Measurements from ENCODE around the gene AMY1B. TPM values are rescaled to one million over a fixed set of nuclear protein-coding genes. Genes with fewer than 3 reads are reported as not detected.
"Not testable (repeated sequence)": the region's sequence is repeated elsewhere in the genome, so short reads cannot be mapped to it uniquely, and the experiment has no call there.

Gene AMY1B
- total RNA-seq = not detected
- total RNA-seq (2013) = not detected

DNA sequence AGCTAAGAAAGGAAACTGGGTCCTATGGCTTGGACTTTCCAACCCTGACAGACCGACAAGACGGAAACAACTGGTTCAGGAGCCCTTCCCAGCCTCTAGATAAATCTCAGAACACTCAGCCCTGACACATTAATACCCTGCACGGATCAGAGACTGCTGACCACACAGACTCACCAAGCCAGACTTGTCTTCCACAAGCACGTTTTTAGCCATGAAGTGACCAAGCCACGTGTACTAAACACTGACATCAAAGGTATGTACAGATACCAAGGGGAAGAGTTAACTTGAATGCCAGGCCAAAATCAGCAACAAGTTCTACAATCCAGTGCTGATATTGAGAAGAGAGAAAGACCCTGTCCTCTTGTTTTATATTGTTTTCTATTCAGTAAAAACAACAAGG, at the start of gene AMY1B:
AMY1B (minus strand) TSS at position 101 of the 400 bp plus-strand sequence. CDS start 571 bp downstream, outside the sequence.
- DNase-seq; intact Hi-C loops (cut with micrococcal nuclease); H3K9me3 Mint-ChIP-seq; H3K4me3 ChIP-seq (ENCODE audit: low read length); H3K27ac ChIP-seq (ENCODE audit: low read length); H3K36me3 ChIP-seq (ENCODE audit: control insufficient read depth, insufficient read depth, low read length); H3K27ac Mint-ChIP-seq; H3K4me3 Mint-ChIP-seq; H3K4me1 ChIP-seq (ENCODE audit: control insufficient read depth, insufficient read depth, low read length); ATAC-seq; H3K27me3 Mint-ChIP-seq (ENCODE audit: low read depth in 2 of 2); H3K9me3 ChIP-seq (ENCODE audit: control insufficient read depth, insufficient read depth, low read length); H3K36me3 Mint-ChIP-seq; H3K4me1 Mint-ChIP-seq; H3K27me3 ChIP-seq (ENCODE audit: control insufficient read depth, insufficient read depth, low read length): not testable (repeated sequence)
- WGBS (ENCODE audit: insufficient coverage) = no CpG with 5 or more reads among the region's 5 CpGs

DNA sequence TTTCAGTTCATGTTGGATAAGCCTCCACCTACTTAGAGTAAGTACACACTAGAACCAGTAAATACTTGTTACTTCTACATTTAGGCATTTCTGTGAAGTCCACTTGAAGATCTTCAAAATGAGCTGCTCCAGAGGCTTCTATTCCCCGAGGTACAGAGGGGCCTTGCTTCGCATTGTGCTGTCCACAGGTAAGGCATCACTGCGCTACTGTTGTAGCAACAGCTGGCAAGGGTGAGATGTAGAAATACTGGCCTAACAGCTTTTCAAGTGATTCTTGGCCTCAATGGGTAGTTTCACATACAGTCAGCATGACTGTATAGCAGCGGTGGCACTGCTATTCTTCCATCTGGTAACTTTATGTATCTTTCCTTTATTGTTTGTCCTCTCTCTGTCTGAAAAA, 49.0 kb upstream of the AMY1B start:
- H3K4me3 ChIP-seq (ENCODE audit: low read length); H3K27me3 ChIP-seq (ENCODE audit: control insufficient read depth, insufficient read depth, low read length); H3K36me3 ChIP-seq (ENCODE audit: control insufficient read depth, insufficient read depth, low read length); H3K27ac Mint-ChIP-seq; H3K4me3 Mint-ChIP-seq; H3K36me3 Mint-ChIP-seq; H3K4me1 ChIP-seq (ENCODE audit: control insufficient read depth, insufficient read depth, low read length); ATAC-seq; H3K9me3 ChIP-seq (ENCODE audit: control insufficient read depth, insufficient read depth, low read length); H3K27me3 Mint-ChIP-seq (ENCODE audit: low read depth in 2 of 2); DNase-seq; H3K27ac ChIP-seq (ENCODE audit: low read length); intact Hi-C loops (cut with micrococcal nuclease); H3K4me1 Mint-ChIP-seq; H3K9me3 Mint-ChIP-seq: not testable (repeated sequence)
- no CpG with 5 or more reads among the region's 4 CpGs for WGBS (ENCODE audit: insufficient coverage)

DNA sequence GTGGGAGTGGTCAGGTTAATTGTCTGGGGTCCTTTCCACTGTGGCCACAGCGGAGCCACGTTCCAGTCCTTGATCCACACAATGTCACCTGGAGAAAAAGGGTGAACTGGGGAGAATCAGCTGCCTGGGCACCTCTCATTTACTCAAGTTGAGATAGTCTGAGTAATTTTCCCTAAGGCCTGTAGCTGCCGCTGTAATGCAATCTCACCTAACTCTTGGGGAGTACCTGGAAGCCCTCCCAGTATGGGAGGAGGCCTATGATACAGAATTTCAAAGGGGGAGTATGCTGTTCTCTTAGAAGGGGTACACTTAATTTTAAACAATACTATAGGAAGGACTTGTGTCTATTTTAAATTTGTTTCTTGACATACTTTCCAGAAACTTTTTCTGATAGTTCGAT, 48.4 kb upstream of the AMY1B start:
- H3K9me3 Mint-ChIP-seq; H3K36me3 ChIP-seq (ENCODE audit: control insufficient read depth, insufficient read depth, low read length); DNase-seq; H3K9me3 ChIP-seq (ENCODE audit: control insufficient read depth, insufficient read depth, low read length); H3K36me3 Mint-ChIP-seq; H3K27me3 ChIP-seq (ENCODE audit: control insufficient read depth, insufficient read depth, low read length); H3K27ac ChIP-seq (ENCODE audit: low read length); H3K4me3 Mint-ChIP-seq; H3K27ac Mint-ChIP-seq; H3K4me1 ChIP-seq (ENCODE audit: control insufficient read depth, insufficient read depth, low read length); H3K27me3 Mint-ChIP-seq (ENCODE audit: low read depth in 2 of 2); ATAC-seq; H3K4me1 Mint-ChIP-seq; H3K4me3 ChIP-seq (ENCODE audit: low read length); intact Hi-C loops (cut with micrococcal nuclease): not testable (repeated sequence)
- WGBS (ENCODE audit: insufficient coverage) = no CpG with 5 or more reads among the region's 4 CpGs

DNA sequence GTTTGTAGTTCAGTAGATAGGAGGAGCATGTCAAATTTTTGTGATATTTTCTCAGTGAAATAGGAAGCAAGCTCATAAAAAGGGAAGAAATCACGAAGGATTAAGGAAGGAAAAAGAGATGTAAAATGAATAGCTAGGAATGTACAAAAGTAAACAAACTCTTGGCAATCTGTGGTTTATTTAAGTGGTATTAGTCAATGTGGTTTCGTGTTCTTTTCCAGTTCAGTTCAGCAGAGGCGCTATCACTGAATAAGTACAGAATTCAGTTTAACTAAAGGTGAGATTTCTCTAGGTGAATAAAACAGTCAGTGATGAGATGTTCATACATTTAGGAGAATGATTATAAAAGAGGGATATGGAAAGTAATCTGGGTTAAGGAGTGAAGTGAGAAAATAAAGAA, 42.0 kb upstream of the AMY1B start:
- H3K27ac ChIP-seq (ENCODE audit: low read length); H3K4me3 ChIP-seq (ENCODE audit: low read length); H3K4me3 Mint-ChIP-seq; intact Hi-C loops (cut with micrococcal nuclease); H3K4me1 ChIP-seq (ENCODE audit: control insufficient read depth, insufficient read depth, low read length); H3K36me3 Mint-ChIP-seq; ATAC-seq; H3K27me3 Mint-ChIP-seq (ENCODE audit: low read depth in 2 of 2); H3K9me3 Mint-ChIP-seq; H3K36me3 ChIP-seq (ENCODE audit: control insufficient read depth, insufficient read depth, low read length); H3K9me3 ChIP-seq (ENCODE audit: control insufficient read depth, insufficient read depth, low read length); H3K27me3 ChIP-seq (ENCODE audit: control insufficient read depth, insufficient read depth, low read length); DNase-seq; H3K4me1 Mint-ChIP-seq; H3K27ac Mint-ChIP-seq: not testable (repeated sequence)
- WGBS (ENCODE audit: insufficient coverage) = no CpG with 5 or more reads among the region's 3 CpGs

DNA sequence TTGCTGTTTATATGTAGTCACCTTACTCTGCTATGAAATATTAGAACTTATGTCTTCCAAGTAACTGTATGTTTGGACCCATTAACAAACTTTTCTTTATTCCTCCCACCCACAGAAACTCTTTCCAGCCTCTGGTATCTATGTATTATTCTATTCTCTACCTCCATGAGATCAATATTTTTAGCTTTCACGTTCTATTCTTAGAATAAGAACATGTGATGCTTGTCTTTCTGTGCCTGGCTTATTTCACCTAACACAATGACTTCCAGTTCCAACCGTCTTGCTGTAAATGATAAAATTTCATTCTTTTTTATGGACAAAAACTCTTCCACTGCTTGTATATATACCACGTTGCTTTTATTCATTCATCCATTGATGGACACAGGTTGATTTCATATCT, 39.3 kb upstream of the AMY1B start:
- H3K27ac Mint-ChIP-seq; H3K4me1 ChIP-seq (ENCODE audit: control insufficient read depth, insufficient read depth, low read length); H3K4me1 Mint-ChIP-seq; H3K4me3 ChIP-seq (ENCODE audit: low read length); H3K9me3 ChIP-seq (ENCODE audit: control insufficient read depth, insufficient read depth, low read length); DNase-seq; intact Hi-C loops (cut with micrococcal nuclease); H3K27me3 ChIP-seq (ENCODE audit: control insufficient read depth, insufficient read depth, low read length); H3K4me3 Mint-ChIP-seq; H3K36me3 Mint-ChIP-seq; H3K36me3 ChIP-seq (ENCODE audit: control insufficient read depth, insufficient read depth, low read length); H3K27ac ChIP-seq (ENCODE audit: low read length); ATAC-seq; H3K27me3 Mint-ChIP-seq (ENCODE audit: low read depth in 2 of 2); H3K9me3 Mint-ChIP-seq: not testable (repeated sequence)
- WGBS (ENCODE audit: insufficient coverage) = no CpG with 5 or more reads among the region's 3 CpGs

DNA sequence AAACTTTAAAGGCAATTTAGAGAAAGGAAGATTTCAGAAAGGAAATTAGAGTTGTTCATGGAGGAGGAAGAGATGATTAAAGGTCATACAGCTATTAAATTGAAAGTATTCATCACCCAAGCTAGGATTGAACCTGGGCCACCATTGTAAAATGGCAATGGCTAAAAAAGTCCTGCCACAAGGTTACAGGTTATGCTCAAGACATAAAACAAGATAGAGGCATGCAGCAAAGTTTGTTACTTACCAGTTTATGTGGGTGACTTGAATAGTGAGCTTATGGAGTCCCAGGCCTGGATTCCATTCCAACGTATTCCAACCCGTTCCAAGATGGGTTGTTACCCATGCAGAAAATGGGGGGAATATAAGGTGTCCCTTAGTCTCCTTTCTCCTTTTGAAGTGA, 25.5 kb upstream of the AMY1B start:
- H3K9me3 ChIP-seq (ENCODE audit: control insufficient read depth, insufficient read depth, low read length); DNase-seq; H3K4me1 Mint-ChIP-seq; H3K9me3 Mint-ChIP-seq; ATAC-seq; H3K27ac ChIP-seq (ENCODE audit: low read length); H3K36me3 Mint-ChIP-seq; H3K27me3 Mint-ChIP-seq (ENCODE audit: low read depth in 2 of 2); H3K4me1 ChIP-seq (ENCODE audit: control insufficient read depth, insufficient read depth, low read length); H3K27ac Mint-ChIP-seq; H3K27me3 ChIP-seq (ENCODE audit: control insufficient read depth, insufficient read depth, low read length); H3K36me3 ChIP-seq (ENCODE audit: control insufficient read depth, insufficient read depth, low read length); H3K4me3 Mint-ChIP-seq; intact Hi-C loops (cut with micrococcal nuclease); H3K4me3 ChIP-seq (ENCODE audit: low read length): not testable (repeated sequence)
- no CpG with 5 or more reads among the region's 2 CpGs for WGBS (ENCODE audit: insufficient coverage)

DNA sequence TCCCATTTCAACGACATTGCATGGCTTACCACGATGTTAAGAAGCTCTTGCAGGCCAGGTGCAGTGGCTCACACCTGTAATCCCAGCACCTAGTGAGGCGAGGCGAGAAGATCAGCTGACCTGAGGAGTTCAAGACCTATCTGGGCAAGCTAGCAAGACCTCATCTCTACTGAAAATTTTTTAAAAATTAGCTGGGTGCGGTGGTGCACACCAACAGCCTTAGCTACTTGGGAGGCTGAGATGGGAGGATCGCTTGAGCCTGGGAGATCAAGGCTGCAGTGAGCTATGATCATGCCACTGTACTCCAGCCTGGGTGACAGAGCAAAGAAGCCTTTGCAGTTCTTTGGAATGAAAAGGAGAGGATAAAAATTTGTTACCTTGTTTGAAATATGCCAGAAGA, 21.4 kb upstream of the AMY1B start:
- H3K36me3 ChIP-seq (ENCODE audit: control insufficient read depth, insufficient read depth, low read length); intact Hi-C loops (cut with micrococcal nuclease); H3K9me3 Mint-ChIP-seq; H3K4me1 ChIP-seq (ENCODE audit: control insufficient read depth, insufficient read depth, low read length); DNase-seq; H3K27ac Mint-ChIP-seq; H3K27ac ChIP-seq (ENCODE audit: low read length); H3K36me3 Mint-ChIP-seq; H3K4me3 ChIP-seq (ENCODE audit: low read length); H3K4me1 Mint-ChIP-seq; H3K9me3 ChIP-seq (ENCODE audit: control insufficient read depth, insufficient read depth, low read length); H3K4me3 Mint-ChIP-seq; ATAC-seq; H3K27me3 ChIP-seq (ENCODE audit: control insufficient read depth, insufficient read depth, low read length); H3K27me3 Mint-ChIP-seq (ENCODE audit: low read depth in 2 of 2): not testable (repeated sequence)
- WGBS (ENCODE audit: insufficient coverage) = 82% methylated on average over 4 of the region's 6 CpGs

DNA sequence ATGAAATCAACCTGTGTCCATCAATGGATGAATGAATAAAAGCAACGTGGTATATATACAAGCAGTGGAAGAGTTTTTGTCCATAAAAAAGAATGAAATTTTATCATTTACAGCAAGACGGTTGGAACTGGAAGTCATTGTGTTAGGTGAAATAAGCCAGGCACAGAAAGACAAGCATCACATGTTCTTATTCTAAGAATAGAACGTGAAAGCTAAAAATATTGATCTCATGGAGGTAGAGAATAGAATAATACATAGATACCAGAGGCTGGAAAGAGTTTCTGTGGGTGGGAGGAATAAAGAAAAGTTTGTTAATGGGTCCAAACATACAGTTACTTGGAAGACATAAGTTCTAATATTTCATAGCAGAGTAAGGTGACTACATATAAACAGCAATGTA, 14.4 kb upstream of the AMY1B start:
- H3K27ac Mint-ChIP-seq; H3K36me3 Mint-ChIP-seq; H3K4me3 ChIP-seq (ENCODE audit: low read length); DNase-seq; H3K27ac ChIP-seq (ENCODE audit: low read length); H3K27me3 Mint-ChIP-seq (ENCODE audit: low read depth in 2 of 2); H3K9me3 ChIP-seq (ENCODE audit: control insufficient read depth, insufficient read depth, low read length); ATAC-seq; H3K4me3 Mint-ChIP-seq; H3K9me3 Mint-ChIP-seq; H3K27me3 ChIP-seq (ENCODE audit: control insufficient read depth, insufficient read depth, low read length); intact Hi-C loops (cut with micrococcal nuclease); H3K4me1 Mint-ChIP-seq; H3K4me1 ChIP-seq (ENCODE audit: control insufficient read depth, insufficient read depth, low read length); H3K36me3 ChIP-seq (ENCODE audit: control insufficient read depth, insufficient read depth, low read length): not testable (repeated sequence)
- WGBS (ENCODE audit: insufficient coverage) = no CpG with 5 or more reads among the region's 3 CpGs

Data from natural killer cell (primary cell).